ENCODE data around the gene GPR6.

DNA sequence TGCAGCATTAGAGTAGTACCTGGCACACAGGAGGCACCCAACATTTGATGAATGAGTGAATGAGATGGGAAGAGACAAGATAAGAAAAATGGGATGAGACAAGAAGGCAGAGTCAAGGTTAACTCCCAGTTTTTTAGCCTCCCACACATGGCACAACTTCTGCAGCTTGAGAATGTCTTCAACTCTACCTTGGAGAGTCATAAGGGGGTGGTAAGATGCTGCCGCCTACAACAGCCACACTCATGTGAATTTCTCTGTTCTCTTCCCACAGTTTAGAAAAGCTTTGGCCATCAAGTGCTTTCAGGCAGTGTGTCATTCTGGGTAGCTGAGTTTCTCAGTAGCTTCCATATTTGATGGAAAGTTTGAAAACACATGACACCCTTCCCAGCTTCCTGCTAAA lies 19.5 kb upstream of the GPR6 start:
- TF ChIP-seq, protein P1, sequence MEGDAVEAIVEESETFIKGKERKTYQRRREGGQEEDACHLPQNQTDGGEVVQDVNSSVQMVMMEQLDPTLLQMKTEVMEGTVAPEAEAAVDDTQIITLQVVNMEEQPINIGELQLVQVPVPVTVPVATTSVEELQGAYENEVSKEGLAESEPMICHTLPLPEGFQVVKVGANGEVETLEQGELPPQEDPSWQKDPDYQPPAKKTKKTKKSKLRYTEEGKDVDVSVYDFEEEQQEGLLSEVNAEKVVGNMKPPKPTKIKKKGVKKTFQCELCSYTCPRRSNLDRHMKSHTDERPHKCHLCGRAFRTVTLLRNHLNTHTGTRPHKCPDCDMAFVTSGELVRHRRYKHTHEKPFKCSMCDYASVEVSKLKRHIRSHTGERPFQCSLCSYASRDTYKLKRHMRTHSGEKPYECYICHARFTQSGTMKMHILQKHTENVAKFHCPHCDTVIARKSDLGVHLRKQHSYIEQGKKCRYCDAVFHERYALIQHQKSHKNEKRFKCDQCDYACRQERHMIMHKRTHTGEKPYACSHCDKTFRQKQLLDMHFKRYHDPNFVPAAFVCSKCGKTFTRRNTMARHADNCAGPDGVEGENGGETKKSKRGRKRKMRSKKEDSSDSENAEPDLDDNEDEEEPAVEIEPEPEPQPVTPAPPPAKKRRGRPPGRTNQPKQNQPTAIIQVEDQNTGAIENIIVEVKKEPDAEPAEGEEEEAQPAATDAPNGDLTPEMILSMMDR (IDR thresholded peaks at IDR 0.05), result no peak
- no peak for TF ChIP-seq EZH2 (IDR thresholded peaks at IDR 0.05; ENCODE audit: borderline replicate concordance, insufficient read depth, low read depth, low read length, poor library complexity, severe bottlenecking)
